Left forelimb (tissue), 1 donor: ENCODE results near the gene CP.
"Not testable (repeated sequence)": the region's sequence is repeated elsewhere in the genome, so short reads cannot be mapped to it uniquely, and the experiment has no call there.

Experiments
- DNase-seq: peaks from one replicate; pipeline ENCODE4 v3.0.0-alpha.2; 2018; ENCODE audit warnings: low spot score

CP gene

DNA sequence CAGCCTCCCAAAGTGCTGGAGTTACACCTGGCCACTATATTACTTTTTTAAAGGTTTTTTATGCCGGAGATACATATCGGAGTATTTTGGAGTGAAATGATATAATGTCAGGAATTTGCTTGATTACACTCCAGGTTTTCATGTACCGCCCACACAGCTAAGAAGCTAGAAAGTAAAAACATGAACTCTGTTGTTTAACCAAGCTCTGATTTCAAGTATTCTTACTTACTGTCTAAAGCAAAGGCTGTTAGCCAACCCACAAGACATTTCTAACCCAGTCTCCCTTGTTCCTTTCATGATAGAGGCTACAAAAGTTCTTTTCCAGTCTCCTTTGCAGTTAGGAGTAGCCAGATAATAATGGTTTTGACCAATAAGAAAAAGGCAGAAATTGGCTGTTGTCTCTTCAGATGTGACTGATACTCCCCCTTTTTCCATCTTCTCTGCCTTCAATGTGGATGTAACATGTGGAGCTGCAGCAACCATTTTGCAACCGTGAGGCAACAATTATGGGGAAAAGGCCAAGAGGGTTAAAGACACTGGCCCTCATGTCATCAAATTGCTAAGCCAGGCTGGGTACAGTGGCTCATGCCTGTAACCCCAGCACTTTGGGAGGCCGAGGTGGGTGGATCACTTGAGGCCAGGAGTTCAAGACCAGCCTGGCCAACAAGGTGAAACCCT lies 6.1 kb upstream of the CP start:
- no peak for DNase-seq

DNA sequence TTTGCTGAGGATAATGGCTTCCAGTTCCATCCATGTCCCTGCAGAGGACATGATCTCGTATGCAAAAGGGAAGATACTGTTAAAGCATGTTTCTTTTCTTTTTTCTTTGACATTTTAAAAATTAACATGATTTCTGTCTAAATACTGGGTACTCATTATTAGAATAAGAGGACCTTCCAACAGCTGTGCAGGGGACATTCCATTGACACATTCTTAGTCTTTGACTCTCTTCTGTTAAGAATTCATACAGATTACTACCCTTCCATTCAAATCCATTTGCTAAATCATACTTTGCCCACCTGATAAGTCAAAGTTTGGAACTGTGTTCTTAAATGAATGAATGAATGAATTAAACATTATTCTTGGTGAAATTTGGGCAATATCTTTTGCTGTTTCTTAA lies 5.1 kb upstream of the CP start:
- no peak for DNase-seq

DNA sequence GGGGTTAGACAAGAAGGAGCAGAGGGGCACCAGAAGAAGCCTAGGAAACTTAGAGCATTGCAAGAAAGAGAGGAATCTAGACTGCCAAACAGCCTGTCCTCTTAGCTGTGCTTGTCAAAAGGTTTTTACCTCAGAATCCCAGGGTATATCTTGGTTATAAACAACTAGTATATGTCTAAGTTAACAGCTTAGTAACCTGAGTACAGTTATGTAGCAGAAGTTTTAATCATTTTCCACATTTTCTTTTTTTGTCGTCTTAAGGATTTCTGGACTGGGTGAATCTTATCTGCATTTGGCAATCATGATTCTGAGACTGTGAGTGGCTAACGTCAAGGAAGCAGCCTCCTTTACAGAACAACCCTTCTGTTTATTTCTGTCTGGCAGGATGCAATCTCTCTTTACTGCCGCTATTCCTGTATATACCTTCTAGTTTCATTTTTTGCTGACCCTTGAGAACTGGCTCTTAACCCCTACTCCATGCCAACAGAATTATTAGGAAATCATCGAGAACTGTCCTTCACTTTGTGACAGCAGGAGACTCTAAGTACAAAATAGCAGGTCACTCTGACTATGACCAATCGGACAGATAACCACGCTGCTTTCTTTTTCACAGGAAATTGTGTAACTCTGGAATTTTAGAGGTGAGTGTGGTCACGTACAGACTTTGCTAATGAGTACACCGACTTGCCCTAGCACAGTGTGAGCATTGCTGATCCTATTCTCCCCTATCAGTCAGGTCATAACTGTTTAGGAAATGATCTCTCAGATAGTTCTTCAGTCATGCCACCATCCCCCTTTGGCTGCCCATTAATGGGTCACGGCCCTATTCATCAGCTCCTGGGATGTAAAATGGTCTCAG lies 3.3 kb upstream of the CP start:
- no peak for DNase-seq

DNA sequence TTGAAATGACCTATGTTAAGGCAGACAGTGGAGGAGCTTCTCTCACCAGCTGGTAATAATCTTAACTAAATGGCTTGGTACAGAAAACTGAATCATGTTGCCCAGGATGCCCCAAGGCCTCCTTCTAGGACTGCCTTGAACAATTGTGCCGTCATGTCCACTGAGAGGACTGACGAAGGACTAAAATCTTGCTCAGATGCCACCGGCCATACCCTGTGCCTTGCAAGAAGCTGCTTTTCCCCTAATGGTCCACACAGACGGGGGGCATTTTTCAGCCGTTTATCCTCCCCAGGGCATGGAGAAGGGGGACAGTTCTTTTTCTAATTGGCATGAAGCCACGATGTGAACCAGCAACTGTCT lies 1.8 kb upstream of the CP start:
- no peak for DNase-seq

DNA sequence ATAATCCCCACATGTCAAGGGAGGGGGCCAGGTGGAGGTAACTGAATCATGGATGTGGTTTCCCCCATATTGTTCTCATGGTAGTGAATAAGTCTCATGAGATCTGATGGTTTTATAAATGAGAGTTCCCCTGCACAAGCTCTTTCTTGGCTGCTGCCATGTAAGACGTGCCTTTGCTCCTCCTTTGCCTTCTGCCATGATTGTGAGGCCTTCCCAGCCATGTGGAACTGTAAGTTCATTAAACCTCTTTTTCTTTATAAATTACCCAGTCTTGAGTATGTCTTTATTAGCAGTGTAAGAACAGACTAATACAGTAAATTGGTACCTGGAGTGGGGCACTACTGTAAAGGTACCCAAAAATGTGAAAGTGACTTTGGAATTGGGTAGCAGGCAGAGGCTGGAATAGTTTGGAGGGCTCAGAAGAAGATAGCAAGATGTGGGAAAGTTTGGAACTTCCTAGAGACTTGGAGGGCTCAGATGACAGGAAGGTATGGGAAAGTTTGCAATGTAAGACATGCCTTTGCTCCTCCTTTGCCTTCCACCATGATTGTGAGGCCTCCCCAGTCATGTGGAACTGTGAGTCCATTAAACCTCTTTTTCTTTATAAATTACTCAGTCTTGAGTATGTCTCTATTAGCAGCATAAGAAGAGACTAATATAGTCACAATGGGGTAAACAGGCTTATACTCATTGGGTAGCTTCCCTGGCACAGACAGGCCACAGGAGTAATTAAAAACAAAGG lies 2.1 kb downstream of the CP start:
- DNase-seq: not testable (repeated sequence)

DNA sequence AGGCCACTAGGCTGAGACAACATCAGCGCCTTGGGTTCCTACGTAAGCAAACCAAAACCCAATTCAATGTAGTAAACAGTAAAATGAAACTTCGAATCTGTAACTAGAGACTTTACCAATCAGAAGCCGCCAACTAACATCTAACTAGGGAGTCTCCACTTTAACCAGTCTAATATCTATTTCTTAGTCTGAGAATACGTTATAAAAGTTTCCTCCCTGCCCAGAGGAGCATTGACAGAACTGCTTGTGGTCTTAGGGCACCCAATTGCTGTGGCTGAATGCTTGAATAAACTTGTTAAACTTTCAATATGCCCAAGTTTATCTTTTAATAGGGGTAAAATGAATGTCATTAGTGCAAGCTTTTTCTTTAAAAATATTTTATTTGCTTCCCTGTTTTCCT lies 4.3 kb downstream of the CP start:
- DNase-seq: no peak

DNA sequence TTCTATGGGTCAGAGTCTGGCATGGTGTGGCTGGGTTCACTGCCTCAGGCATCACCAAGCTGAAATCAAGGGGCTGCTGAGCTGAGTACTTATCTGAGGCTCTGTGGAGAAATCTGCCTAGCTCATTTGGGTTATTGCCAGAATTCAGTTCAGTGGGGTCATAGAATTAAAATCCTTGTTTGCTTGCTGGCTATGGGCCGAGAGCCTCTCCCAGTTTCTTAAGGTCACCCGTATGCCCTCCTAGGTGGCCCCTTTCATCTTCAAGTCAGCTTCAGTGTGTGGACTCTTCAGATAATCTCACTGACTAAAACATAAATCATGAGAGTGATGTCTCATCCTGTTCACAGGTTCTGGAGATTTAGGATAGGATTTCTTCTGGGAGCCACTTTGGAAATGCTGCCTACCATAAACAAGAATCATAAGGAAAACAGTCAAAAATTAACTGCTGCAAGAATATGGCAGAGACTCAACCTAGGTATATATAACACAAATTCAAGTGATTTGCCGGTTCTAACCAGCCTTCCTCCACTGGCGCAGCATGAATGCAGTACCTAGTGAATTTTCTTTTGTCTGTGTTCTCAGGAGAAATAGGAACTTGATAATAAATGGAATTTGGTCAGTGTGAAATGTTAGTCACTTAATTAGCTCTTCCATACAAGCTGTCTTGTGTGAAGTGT lies 5.3 kb downstream of the CP start:
- no peak for DNase-seq

DNA sequence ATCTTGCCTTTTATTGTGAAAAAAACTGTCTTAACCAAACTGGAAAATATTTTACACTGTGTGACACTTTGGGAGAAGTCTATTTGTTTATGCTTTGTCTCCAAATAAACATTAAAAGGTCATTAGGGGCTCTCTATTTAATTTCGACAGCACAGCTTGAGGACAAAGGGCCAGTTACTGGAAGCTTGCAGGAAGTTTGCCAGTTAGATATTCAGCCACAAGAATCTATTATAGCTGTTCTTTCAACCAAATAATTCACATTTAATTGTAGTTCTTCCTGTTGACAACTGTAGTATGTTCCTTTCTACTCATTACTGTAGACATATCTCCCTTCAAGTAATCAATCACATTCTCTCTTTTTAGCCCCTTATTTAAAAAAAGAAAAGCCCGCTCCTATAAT lies 6.1 kb downstream of the CP start:
- DNase-seq: no peak

DNA sequence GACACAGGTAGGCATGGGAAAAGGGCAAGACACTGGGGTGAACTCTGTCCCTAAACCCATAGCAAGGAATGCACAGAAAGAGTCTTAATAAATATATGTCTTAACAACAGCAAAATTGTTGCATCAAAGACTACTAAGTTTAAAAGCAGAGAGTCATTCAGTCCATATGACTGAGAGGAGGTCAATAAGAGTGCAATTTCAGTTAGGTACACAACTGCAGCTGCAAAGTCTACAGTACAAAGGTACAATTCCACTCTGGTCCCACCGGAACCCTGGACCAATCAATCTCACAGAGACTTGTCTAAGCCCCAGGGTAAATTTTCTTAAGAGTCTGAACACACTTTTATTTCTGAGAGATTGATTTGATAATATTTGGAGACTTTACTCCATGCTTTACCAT lies 6.9 kb downstream of the CP start:
- DNase-seq: no peak

DNA sequence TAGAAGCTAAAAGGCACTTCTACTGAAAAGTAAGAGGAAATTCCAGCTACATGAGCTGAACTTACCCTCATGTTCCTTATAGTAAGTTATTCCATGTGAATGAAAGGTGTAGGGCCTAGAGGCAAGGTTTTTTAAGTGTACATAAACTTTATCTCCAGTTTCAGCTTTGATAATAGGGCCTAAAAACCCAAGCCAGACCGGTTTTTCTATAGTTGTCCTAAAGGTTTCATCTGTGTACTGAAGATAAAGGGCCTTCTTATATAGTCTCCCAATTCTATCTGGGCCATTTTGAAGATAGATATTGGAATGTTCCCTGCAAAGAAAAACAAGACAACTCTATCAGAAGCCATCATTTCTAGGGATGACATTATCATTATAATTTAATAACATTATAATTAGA lies 9.2 kb downstream of the CP start:
- no peak for DNase-seq

DNA sequence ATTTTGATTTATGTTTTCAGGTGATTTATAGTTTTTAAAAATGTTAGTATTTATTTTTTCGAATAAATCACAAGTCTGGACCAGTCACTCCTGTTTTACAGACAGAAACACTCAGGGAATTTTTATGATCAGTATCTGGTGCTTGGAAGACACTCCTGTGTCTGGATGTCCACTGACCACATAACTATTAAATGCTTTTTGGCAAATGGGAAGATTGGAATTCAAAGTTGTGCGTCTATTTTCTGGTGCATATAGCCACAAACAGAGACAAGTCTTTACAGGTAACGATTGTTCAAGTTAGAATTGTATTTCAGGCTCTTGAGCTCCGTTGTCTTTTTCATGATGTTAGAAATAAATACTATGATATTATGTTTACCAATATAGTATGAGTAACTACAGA lies 12.2 kb downstream of the CP start:
- no peak for DNase-seq

DNA sequence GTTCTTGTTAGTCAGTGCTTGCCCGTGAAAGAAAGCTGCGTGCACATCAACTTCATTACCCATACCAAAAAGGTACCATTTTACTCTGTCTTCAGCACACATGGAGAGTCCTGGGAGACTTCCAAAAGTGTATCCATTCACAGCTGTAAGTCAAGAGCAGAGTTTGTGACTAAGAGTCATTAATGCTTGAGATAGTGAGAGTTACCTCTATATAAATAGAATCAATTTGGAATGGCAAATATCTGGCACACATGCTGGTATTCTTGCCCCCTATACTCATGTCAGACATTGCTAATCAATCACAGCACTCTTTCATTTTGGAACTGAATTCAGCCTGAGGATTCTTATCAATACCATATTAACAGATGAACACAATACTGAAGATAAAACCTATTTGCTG lies 14.2 kb downstream of the CP start:
- DNase-seq: no peak

DNA sequence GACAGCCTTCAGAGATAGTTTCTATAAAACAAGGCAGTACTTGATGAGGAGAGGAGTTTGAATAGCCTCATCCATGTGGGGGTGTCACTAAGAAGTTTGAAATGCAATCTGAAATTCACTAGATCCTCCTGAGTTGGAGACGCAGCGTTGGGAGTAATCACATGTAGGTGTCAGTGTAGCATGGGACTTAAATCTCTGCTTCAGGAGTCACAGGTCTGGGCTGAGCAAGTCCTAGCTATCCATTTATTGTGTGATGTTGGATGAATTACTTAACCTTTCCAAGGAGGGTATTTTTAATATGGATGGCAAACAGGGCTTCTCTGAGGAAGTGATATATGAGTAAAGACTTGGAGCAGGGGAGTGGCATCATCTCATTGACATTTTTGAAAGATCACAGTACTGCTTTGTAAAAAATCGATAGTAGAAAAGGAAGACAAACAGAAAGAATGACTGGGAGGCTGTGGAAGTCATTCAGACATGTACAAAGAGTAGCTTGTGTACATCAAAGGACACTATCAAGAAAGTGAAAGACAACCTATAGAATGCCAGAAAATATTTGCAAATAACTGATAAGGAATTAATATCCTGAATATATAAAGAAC lies 17.1 kb downstream of the CP start:
- no peak for DNase-seq

DNA sequence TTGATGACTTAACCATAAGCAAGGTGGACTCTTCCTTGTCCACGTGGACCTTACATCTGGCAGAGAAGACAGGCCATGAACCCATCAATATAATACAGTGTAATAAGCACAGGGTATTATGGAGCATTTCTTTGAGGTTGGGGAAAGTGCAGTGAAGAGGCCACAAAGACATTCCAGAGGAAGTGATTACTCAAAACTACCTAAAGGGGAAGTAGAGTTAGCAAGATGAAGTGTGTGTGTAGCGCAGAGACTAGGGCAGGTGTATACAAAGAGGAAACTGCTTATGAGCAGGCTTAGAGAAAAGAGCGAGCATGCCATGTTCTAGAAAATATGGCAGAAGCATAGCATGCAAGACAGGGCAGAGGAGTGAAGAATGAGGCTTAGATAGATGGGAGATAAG lies 17.9 kb downstream of the CP start:
- no peak for DNase-seq

DNA sequence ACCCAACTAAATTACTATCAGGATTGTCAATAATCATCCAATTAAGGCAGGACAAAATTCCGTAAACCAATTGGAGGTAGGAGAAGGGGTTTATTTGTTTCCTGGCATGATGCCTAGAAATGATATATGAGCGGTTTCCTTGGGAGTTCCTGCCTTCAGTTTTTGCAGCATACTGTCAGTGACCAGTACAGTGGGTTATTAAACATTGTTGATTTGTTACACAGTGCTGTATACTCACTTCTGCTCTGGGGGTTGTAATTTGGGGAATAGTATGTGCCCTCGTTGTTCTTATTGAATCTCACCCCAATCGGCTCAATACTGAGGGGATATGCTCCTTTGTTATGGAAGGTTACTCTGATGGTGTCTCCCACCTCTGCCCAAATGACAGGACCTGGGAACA lies 22.2 kb downstream of the CP start:
- no peak for DNase-seq

DNA sequence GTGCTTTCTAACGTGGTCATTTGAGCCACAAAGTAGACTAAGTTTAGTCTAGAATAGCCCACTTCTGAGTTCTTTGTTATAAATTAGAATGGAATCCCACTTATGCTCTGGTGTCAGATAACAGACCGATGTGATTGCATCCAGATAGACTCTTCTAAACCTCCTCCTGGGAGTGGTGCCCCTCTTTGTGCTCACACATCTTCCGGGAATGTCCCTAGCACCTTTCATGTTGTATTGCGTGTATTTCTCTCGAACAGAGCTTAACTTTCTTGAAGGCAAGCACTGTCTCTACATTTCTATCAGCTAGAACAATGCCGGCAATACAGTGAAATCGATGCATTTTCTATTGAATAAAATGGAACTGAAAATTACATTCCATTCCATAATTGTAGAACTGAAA lies 23.0 kb downstream of the CP start:
- no peak for DNase-seq

DNA sequence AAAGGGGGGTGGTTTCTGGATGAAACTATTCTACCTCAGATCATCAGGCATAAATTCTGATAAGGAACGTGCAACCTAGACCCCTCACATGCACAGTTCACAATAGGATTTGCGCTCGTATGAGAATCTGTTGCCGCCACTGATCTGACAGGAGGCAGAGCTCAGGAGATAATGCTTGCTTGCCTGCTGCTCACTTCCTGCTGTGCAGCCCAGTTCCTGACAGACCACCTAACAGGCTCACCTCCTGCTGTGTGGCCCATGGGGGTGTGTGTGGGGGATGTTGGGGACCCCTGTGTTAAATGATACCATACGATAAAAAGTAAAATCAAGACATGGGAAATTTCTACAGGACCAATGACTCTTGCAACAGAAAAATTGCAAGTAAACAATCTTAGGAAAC lies 24.0 kb downstream of the CP start:
- DNase-seq: no peak

DNA sequence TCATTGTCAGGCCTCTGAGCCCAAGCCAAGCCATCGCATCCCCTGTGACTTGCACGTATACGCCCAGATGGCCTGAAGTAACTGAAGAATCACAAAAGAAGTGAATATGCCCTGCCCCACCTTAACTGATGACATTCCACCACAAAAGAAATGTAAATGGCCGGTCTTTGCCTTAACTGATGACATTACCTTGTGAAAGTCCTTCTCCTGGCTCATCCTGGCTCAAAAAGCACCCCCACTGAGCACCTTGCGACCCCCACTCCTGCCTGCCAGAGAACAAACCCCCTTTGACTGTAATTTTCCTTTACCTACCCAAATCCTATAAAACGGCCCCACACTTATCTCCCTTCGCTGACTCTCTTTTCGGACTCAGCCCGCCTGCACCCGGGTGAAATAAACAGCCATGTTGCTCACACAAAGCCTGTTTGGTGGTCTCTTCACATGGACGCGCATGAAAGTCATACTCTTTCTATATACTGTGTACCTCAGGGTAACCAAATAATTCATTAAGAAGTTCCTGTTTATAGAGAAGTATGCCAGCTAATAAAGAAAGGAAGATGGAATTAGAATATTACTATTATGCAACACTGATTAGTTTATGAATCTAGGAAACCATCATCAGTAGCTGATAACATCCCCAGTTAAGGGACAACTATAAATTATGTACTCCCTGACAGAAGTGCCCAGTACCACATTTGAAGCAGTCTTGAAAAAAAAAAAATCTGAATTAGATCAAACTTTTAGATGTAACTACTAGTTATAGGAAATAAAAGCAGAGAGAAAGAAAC lies 24.6 kb downstream of the CP start:
- DNase-seq: not testable (repeated sequence)

DNA sequence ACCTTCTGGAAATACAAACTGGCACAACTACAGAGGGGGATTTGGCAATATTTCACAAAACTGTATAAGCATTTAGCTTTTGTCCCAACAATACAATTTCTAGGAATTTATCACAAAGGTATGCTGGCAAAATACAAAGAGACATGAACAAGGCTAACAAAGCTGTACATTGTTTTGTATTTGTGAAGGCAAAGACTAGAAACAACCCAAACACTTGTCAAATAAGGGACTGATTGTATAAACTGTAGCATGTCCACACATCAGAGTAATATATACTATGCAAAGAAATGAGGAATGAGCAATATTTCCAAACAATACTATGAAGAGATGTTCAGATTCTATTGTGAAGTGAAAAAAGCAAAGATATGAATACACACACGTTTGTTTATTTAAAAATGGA lies 26.4 kb downstream of the CP start:
- DNase-seq: no peak

DNA sequence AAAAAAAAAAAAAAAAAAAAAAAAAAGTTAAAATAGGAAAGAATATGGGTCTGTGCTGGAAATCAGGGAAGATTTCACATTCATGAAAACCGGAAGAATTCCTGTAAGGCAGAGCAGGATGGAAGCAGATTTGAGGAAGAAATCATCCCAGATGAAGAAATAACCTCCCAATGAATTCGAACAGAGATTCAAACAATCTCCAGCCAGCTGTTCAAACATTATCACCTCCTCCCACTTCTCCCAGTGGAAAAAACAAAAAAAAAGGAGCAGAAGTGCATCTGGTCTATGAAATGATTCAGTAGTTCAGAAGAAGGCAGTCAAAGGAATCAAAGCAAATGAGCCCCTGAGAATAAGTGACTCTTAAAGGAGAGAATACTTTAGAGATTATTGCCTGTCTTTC lies 33.1 kb downstream of the CP start:
- DNase-seq: no peak

DNA sequence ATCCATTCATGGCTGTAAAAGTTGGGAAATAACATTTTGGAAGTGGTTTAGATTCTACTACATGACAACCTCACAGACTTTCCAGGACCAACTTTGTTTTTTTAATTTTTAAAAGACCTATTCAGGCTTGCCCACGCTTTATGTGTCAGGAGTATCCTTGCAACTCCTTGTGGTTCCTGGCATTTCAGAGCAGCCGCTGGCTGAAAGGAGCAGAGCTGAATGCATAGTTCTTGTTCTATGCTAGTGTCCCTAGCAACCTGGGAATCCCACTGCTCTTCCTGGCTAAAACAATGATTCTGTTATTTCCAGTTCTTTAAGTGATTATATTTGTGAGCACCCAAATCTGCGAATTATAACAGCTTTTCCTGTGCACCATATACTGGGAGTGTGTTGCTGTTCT lies 34.9 kb downstream of the CP start:
- DNase-seq: no peak
